ENCODE results near the gene SNX11.

Gene SNX11, protein sequence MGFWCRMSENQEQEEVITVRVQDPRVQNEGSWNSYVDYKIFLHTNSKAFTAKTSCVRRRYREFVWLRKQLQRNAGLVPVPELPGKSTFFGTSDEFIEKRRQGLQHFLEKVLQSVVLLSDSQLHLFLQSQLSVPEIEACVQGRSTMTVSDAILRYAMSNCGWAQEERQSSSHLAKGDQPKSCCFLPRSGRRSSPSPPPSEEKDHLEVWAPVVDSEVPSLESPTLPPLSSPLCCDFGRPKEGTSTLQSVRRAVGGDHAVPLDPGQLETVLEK

GRCh38 chr17:48107137-48108055 is at the start of gene SNX11:
Gene SNX11 (plus strand): TSS chr17:48107766. CDS start chr17:48112044, 4,278 bp downstream.
- Histone ChIP-seq H3K27me3 (ENCODE audit: control insufficient read depth in 5 of 5, insufficient read depth in 4 of 5, low read length in 5 of 5) (no peaks in the 10 kb centered on the region), H3K36me3 (ENCODE audit: control insufficient read depth in 5 of 5, insufficient read depth in 5 of 5, low read length in 5 of 5) (peaks cover 0 to 1% (median 0%) of the 10 kb centered on the region in 5 donors), H3K4me3 (ENCODE audit: low read depth in 1 of 5, low read length in 5 of 5) (peak within 1 kb of the TSS; percentile 83 to 100 (median 96)), H3K4me1 (ENCODE audit: control insufficient read depth in 5 of 5, insufficient read depth in 5 of 5, low read length in 5 of 5) (peaks cover 0 to 36% (median 25%) of the 10 kb centered on the region in 5 donors), H3K9me3 (ENCODE audit: control insufficient read depth in 5 of 5, low read length in 5 of 5) (peaks cover 0 to 6% (median 3%) of the 10 kb centered on the region in 5 donors), H3K9ac (ENCODE audit: low read length in 5 of 5) (peak within 1 kb of the TSS; percentile 72 to 93 (median 89)), H3K27ac (ENCODE audit: low read depth, low read length) (peak within 1 kb of the TSS; percentile 88)

- Histone ChIP-seq H3K9me3 (ENCODE audit: control insufficient read depth in 5 of 5, low read length in 5 of 5) (no peaks in the 10 kb centered on the region), H3K4me1 (ENCODE audit: control insufficient read depth in 5 of 5, insufficient read depth in 5 of 5, low read length in 5 of 5) (peaks cover 9 to 43% (median 37%) of the 10 kb centered on the region in 5 donors), H3K27ac (ENCODE audit: low read depth, low read length) (no peak overlapping the region), H3K27me3 (ENCODE audit: control insufficient read depth in 5 of 5, insufficient read depth in 4 of 5, low read length in 5 of 5) (no peaks in the 10 kb centered on the region), H3K9ac (ENCODE audit: low read length in 5 of 5) (no peak overlapping the region), H3K36me3 (ENCODE audit: control insufficient read depth in 5 of 5, insufficient read depth in 5 of 5, low read length in 5 of 5) (peaks cover 17 to 90% (median 71%) of the 10 kb centered on the region in 5 donors), H3K4me3 (ENCODE audit: low read depth in 1 of 5, low read length in 5 of 5) (no peak overlapping the region)
Observed at GRCh38 chr17:48058393-48059124, 49.0 kb upstream of the SNX11 start.

- H3K36me3 ChIP-seq (ENCODE audit: control insufficient read depth in 5 of 5, insufficient read depth in 5 of 5, low read length in 5 of 5), result peaks cover 17 to 87% (median 74%) of the 10 kb centered on the region in 5 donors
- no peaks in the 10 kb centered on the region for H3K9me3 ChIP-seq (ENCODE audit: control insufficient read depth in 5 of 5, low read length in 5 of 5)
- H3K27me3 ChIP-seq (ENCODE audit: control insufficient read depth in 5 of 5, insufficient read depth in 4 of 5, low read length in 5 of 5), result no peaks in the 10 kb centered on the region
- peak overlapping the region in 2 of 5 donors; percentile 27 to 37 for H3K9ac ChIP-seq (ENCODE audit: low read length in 5 of 5)
- peak overlapping the region; percentile 50 for H3K27ac ChIP-seq (ENCODE audit: low read depth, low read length)
- no peak overlapping the region for H3K4me3 ChIP-seq (ENCODE audit: low read depth in 1 of 5, low read length in 5 of 5)
- peaks cover 6 to 37% (median 32%) of the 10 kb centered on the region in 5 donors for H3K4me1 ChIP-seq (ENCODE audit: control insufficient read depth in 5 of 5, insufficient read depth in 5 of 5, low read length in 5 of 5)
Observed at GRCh38 chr17:48059125-48059668, 48.4 kb upstream of the SNX11 start.

- Histone ChIP-seq H3K9me3 (ENCODE audit: control insufficient read depth in 5 of 5, low read length in 5 of 5) (no peaks in the 10 kb centered on the region), H3K9ac (ENCODE audit: low read length in 5 of 5) (peak overlapping the region in 1 of 5 donors; percentile 23), H3K27me3 (ENCODE audit: control insufficient read depth in 5 of 5, insufficient read depth in 4 of 5, low read length in 5 of 5) (no peaks in the 10 kb centered on the region), H3K4me1 (ENCODE audit: control insufficient read depth in 5 of 5, insufficient read depth in 5 of 5, low read length in 5 of 5) (peaks cover 4 to 35% (median 27%) of the 10 kb centered on the region in 5 donors), H3K27ac (ENCODE audit: low read depth, low read length) (peak overlapping the region; percentile 50), H3K4me3 (ENCODE audit: low read depth in 1 of 5, low read length in 5 of 5) (no peak overlapping the region), H3K36me3 (ENCODE audit: control insufficient read depth in 5 of 5, insufficient read depth in 5 of 5, low read length in 5 of 5) (peaks cover 17 to 89% (median 79%) of the 10 kb centered on the region in 5 donors)
Observed at GRCh38 chr17:48060249-48060648, 47.3 kb upstream of the SNX11 start.

- no peaks in the 10 kb centered on the region for H3K27me3 ChIP-seq (ENCODE audit: control insufficient read depth in 5 of 5, insufficient read depth in 4 of 5, low read length in 5 of 5)
- no peak overlapping the region for H3K9ac ChIP-seq (ENCODE audit: low read length in 5 of 5)
- H3K9me3 ChIP-seq (ENCODE audit: control insufficient read depth in 5 of 5, low read length in 5 of 5), result no peaks in the 10 kb centered on the region
- H3K36me3 ChIP-seq (ENCODE audit: control insufficient read depth in 5 of 5, insufficient read depth in 5 of 5, low read length in 5 of 5), result peaks cover 19 to 78% (median 69%) of the 10 kb centered on the region in 5 donors
- no peak overlapping the region for H3K27ac ChIP-seq (ENCODE audit: low read depth, low read length)
- H3K4me1 ChIP-seq (ENCODE audit: control insufficient read depth in 5 of 5, insufficient read depth in 5 of 5, low read length in 5 of 5), result peaks cover 5 to 46% (median 28%) of the 10 kb centered on the region in 5 donors
- no peak overlapping the region for H3K4me3 ChIP-seq (ENCODE audit: low read depth in 1 of 5, low read length in 5 of 5)
Observed at GRCh38 chr17:48062273-48062672, 45.3 kb upstream of the SNX11 start.

DNA sequence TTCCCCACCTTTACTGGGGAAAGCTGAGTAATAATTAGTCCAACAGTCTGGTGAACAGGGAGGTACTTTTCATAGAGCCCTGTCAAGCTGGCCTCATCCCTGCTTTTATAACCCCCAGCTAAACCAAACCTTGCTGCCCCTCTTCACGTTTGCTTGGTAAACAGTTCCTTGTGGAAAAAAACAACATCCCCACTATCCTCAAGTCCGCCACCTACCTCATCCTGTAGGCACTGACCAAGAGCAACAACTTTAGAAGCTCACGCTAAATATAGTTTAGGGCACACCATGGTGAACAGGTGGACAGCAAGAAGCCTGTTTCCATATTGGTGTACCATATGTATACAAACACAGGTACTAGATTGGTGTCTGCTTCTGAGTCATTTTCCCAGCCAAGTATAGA is 42.9 kb upstream of the SNX11 start:
- Histone ChIP-seq H3K9ac (ENCODE audit: low read length in 5 of 5) (peak overlapping the region in 1 of 5 donors; percentile 17), H3K4me1 (ENCODE audit: control insufficient read depth in 5 of 5, insufficient read depth in 5 of 5, low read length in 5 of 5) (peaks cover 4 to 58% (median 42%) of the 10 kb centered on the region in 5 donors)

DNA sequence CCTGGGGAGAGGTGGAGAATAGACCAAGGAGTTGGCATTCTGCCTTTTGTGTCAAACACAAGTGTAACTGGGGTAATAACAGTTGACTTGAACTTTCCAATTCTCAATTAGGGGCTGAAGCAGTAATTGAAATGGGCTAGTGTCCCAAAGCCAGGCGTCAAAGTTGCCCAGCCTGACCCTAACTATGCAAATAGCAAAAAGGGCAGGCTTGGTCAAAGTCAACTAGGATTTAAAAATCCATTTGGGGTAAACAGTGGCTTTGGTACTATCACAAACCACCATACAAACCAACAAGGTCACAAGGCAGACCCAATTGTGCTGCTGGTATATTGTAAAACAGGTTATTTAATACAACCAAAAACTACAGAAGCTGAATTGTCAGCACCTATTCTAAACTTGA is 41.4 kb upstream of the SNX11 start:
- H3K9me3 ChIP-seq (ENCODE audit: control insufficient read depth in 5 of 5, low read length in 5 of 5), result no peaks in the 10 kb centered on the region
- H3K36me3 ChIP-seq (ENCODE audit: control insufficient read depth in 5 of 5, insufficient read depth in 5 of 5, low read length in 5 of 5), result peaks cover 13 to 57% (median 40%) of the 10 kb centered on the region in 5 donors

More for the DNA sequence above, 42.9 kb upstream of the SNX11 start:
- Histone ChIP-seq H3K36me3 (ENCODE audit: control insufficient read depth in 5 of 5, insufficient read depth in 5 of 5, low read length in 5 of 5) (peaks cover 13 to 61% (median 50%) of the 10 kb centered on the region in 5 donors), H3K4me3 (ENCODE audit: low read depth in 1 of 5, low read length in 5 of 5) (no peak overlapping the region), H3K27ac (ENCODE audit: low read depth, low read length) (peak overlapping the region; percentile 58), H3K9me3 (ENCODE audit: control insufficient read depth in 5 of 5, low read length in 5 of 5) (no peaks in the 10 kb centered on the region), H3K27me3 (ENCODE audit: control insufficient read depth in 5 of 5, insufficient read depth in 4 of 5, low read length in 5 of 5) (no peaks in the 10 kb centered on the region)

DNA sequence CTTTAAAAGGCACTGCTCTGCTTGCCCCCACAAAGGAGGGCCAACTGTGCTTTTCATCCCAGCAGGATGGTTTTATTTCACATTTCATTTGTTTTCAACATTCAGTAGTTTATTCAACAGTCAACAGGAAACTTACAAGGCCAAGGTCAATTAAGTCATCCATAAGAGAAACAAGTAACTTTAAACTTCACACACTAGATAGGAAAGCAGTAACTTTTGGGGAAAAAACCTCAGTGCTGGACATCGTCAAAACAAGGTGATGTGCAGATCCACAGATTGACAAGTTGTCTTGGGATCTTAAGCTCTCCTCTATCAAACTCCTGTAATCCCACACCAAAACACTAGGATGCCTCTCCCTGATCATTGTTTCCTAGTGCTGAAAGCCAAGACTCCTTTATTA is 40.9 kb upstream of the SNX11 start:
- Histone ChIP-seq H3K9me3 (ENCODE audit: control insufficient read depth in 5 of 5, low read length in 5 of 5) (no peaks in the 10 kb centered on the region), H3K9ac (ENCODE audit: low read length in 5 of 5) (peak overlapping the region in 2 of 5 donors; percentile 1 to 26), H3K4me1 (ENCODE audit: control insufficient read depth in 5 of 5, insufficient read depth in 5 of 5, low read length in 5 of 5) (peaks cover 3 to 68% (median 37%) of the 10 kb centered on the region in 5 donors), H3K4me3 (ENCODE audit: low read depth in 1 of 5, low read length in 5 of 5) (no peak overlapping the region), H3K36me3 (ENCODE audit: control insufficient read depth in 5 of 5, insufficient read depth in 5 of 5, low read length in 5 of 5) (peaks cover 11 to 56% (median 39%) of the 10 kb centered on the region in 5 donors), H3K27ac (ENCODE audit: low read depth, low read length) (peak overlapping the region; percentile 58), H3K27me3 (ENCODE audit: control insufficient read depth in 5 of 5, insufficient read depth in 4 of 5, low read length in 5 of 5) (no peaks in the 10 kb centered on the region)

More for the DNA sequence above, 41.4 kb upstream of the SNX11 start:
- H3K4me3 ChIP-seq (ENCODE audit: low read depth in 1 of 5, low read length in 5 of 5), result no peak overlapping the region
- peak overlapping the region; percentile 58 for H3K27ac ChIP-seq (ENCODE audit: low read depth, low read length)
- H3K4me1 ChIP-seq (ENCODE audit: control insufficient read depth in 5 of 5, insufficient read depth in 5 of 5, low read length in 5 of 5), result peaks cover 3 to 63% (median 37%) of the 10 kb centered on the region in 5 donors
- no peaks in the 10 kb centered on the region for H3K27me3 ChIP-seq (ENCODE audit: control insufficient read depth in 5 of 5, insufficient read depth in 4 of 5, low read length in 5 of 5)
- peak overlapping the region in 2 of 5 donors; percentile 20 to 26 for H3K9ac ChIP-seq (ENCODE audit: low read length in 5 of 5)

- peak overlapping the region in 1 of 5 donors; percentile 32 for H3K9ac ChIP-seq (ENCODE audit: low read length in 5 of 5)
- no peaks in the 10 kb centered on the region for H3K27me3 ChIP-seq (ENCODE audit: control insufficient read depth in 5 of 5, insufficient read depth in 4 of 5, low read length in 5 of 5)
- H3K27ac ChIP-seq (ENCODE audit: low read depth, low read length), result peak overlapping the region; percentile 58
- H3K4me1 ChIP-seq (ENCODE audit: control insufficient read depth in 5 of 5, insufficient read depth in 5 of 5, low read length in 5 of 5), result peaks cover 3 to 73% (median 43%) of the 10 kb centered on the region in 5 donors
- peaks cover 8 to 50% (median 33%) of the 10 kb centered on the region in 5 donors for H3K36me3 ChIP-seq (ENCODE audit: control insufficient read depth in 5 of 5, insufficient read depth in 5 of 5, low read length in 5 of 5)
- H3K9me3 ChIP-seq (ENCODE audit: control insufficient read depth in 5 of 5, low read length in 5 of 5), result no peaks in the 10 kb centered on the region
- H3K4me3 ChIP-seq (ENCODE audit: low read depth in 1 of 5, low read length in 5 of 5), result no peak overlapping the region
Observed at GRCh38 chr17:48067245-48067644, 40.3 kb upstream of the SNX11 start.

All from subcutaneous abdominal adipose tissue (tissue), 5 donors.